Heart left ventricle (tissue), 16 donors: ENCODE results near the gene PSMC5. TPM values are rescaled to one million over a fixed set of nuclear protein-coding genes. Genes with fewer than 3 reads are reported as not detected.

Experiments used
- ATAC-seq, 4 donors: fragments of 200-7000 bp; cut with Tn5 transposase; one replicate each; pipeline ENCODE4 v1.9.1; 2020 to 2022; ENCODE audit warnings: moderate library complexity in 4 of 4, mild to moderate bottlenecking in 3 of 4, moderate number of reproducible peaks in 1 of 4
- DNase-seq, 5 donors: peaks; one replicate each; pipeline ENCODE4 v3.0.0-alpha.2; 2020
- H3K27ac ChIP-seq, 12 donors: fragments of 200-600 bp; sonication (generic) in 4 of 12; one replicate each; pipeline versions ENCODE4 v1.5.0 to v1.8.0; 2016 to 2022; ENCODE audit warnings: mild to moderate bottlenecking in 2 of 12
- H3K27me3 ChIP-seq, 9 donors: fragments of 200-600 bp; sonication (generic) in 2 of 9; one replicate each; pipeline versions ENCODE4 v1.5.1 to v1.8.0; 2016 to 2022; ENCODE audit warnings: mild to moderate bottlenecking in 3 of 9
- H3K36me3 ChIP-seq, 9 donors: fragments of 200-600 bp; sonication (generic) in 2 of 9; one replicate each; pipeline versions ENCODE4 v1.5.0 to v1.8.0; 2018 to 2022; ENCODE audit warnings: mild to moderate bottlenecking in 2 of 9
- H3K4me1 ChIP-seq, 12 donors: fragments of 200-600 bp; sonication (generic) in 4 of 12; one replicate each; pipeline versions ENCODE4 v1.5.0 to v1.8.0; 2016 to 2022; ENCODE audit warnings: mild to moderate bottlenecking in 3 of 12
- H3K4me3 ChIP-seq, 12 donors: fragments of 200-600 bp; sonication (generic) in 4 of 12; one replicate each; pipeline versions ENCODE4 v1.5.0 to v1.8.0; 2017 to 2022; ENCODE audit warnings: mild to moderate bottlenecking in 9 of 12, moderate library complexity in 4 of 12
- H3K9me3 ChIP-seq, 12 donors: fragments of 200-600 bp; sonication (generic) in 4 of 12; one replicate each; pipeline versions ENCODE4 v1.5.0 to v1.8.0; 2016 to 2022; ENCODE audit warnings: mild to moderate bottlenecking in 1 of 12
- CTCF ChIP-seq, 12 donors: fragments of 200-600 bp; sonication (generic) in 4 of 12; IDR thresholded peaks; one replicate each; pipeline versions ENCODE4 v1.5.0 to v1.8.0; 2018 to 2022; ENCODE audit warnings: antibody characterized with exemption in 12 of 12, mild to moderate bottlenecking in 5 of 12
- POLR2A ChIP-seq, 2 donors: fragments of 450-650 bp; IDR thresholded peaks; one replicate each; pipeline ENCODE4 v1.6.1; 2017; ENCODE audit warnings: antibody characterized with exemption in 2 of 2, mild to moderate bottlenecking in 2 of 2, moderate library complexity in 2 of 2
- WGBS, 4 donors: extraction: QIAGEN DNeasy Blood & Tissue Kit in 2 of 4; methylation state at CpG; one replicate each; pipeline versions ENCODE4 v1.1.5 to v1.1.7; 2013 to 2018; 5-methylcytosine and 5-hydroxymethylcytosine counted together
- intact Hi-C, 10 donors: fragments of 100-400 bp; cut with DNase I; formaldehyde crosslinking; loops; one replicate each; pipeline versions ENCODE4 v1.11.1 to v1.14.2; 2022
- polyA plus RNA-seq, 2 donors: library from polyadenylated mRNA; stranded (reverse); fragments of 200-250 nt; gene quantifications; one replicate each; pipeline ENCODE4 v1.2.3, GENCODE V29; 2013
- total RNA-seq, 9 donors: library from RNA; depleted of rRNA in 2 of 9; stranded (reverse); fragments of >200 nt in 2 of 9; fragmentation: NEBNext Ultra II Directional in 3 of 9; extraction: Animal tissue kit (Norgen Biotek cat#: 25700) in 3 of 9; gene quantifications; one replicate each; pipeline versions ENCODE4 v1.1.0 to v1.2.4, GENCODE V29; 2016 to 2023
- donor health status: ischemic (EF 13 %, LVEDD 7.1; RV severe dilation, severe dysfunction).
- donor health status: healthy with polysubstance abuse.
- donor health status: DM: no; HTN: yes; CAD: no.
- donor health status: DM: no; HTN: no; CAD: no.
- donor health status: ischemic (EF 25% LVEDD 6.9; RV normal size, moderate dysfunction).
- donor health status: ischemic (EF 25% LVEDD 5.7; RV mildly dilated, moderate dysfunction).
- donor health status: healthy.
- donor health status: DM: yes; HTN: yes; CAD: no.
- donor health status: ischemic (EF 35%, LVEDD 5.7; RV mildly dilated, moderate dysfunction).
- donor health status: nonischemic (EF 11% LVEDD 7.7; RV severe dilation, severe dysfunction).
- donor health status: DM: yes; HTN: yes; CAD: no.
- donor health status: PGD.
- donor health status: ischemic (EF 29% LVEDD 5.4; RV normal size, mild dysfunction).
- donor health status: nonischemic (EF 23%, LVEDD 6.1; RV moderate dilation, normal function).

Gene PSMC5
- total and polyA plus RNA-seq, 11 donors, result 64.7 to 189 (median 127) TPM

DNA sequence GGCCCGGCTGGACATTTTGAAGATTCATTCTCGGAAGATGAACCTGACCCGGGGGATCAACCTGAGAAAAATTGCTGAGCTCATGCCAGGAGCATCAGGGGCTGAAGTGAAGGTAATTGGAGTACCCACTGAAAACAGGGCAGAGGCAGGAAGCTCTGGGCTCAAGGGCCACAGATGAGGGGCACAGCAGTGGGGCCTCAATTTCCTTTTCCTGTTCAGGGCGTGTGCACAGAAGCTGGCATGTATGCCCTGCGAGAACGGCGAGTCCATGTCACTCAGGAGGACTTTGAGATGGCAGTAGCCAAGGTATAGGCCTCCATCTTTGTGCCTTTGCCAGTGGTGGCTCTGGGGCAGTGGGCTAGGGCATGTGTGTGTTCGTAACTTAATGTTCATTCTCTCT is 4.3 kb downstream of the PSMC5 start:
- no peaks in the 10 kb centered on the region for H3K27me3 ChIP-seq
- WGBS, 4 donors, result 77 to 86% (median 77%) methylated on average over 5 to 8 of the region's 8 CpGs
- TF ChIP-seq POLR2A (IDR thresholded peaks at IDR 0.05) (no peak), CTCF (IDR thresholded peaks at IDR 0.05) (no peak)
- peaks cover 0 to 33% (median 18%) of the 10 kb centered on the region in 12 donors for H3K4me1 ChIP-seq
- peaks cover 0 to 82% (median 75%) of the 10 kb centered on the region in 9 donors for H3K36me3 ChIP-seq
- no peak for DNase-seq
- H3K9me3 ChIP-seq, result no peaks in the 10 kb centered on the region
- intact Hi-C loops, result no loop called here
- H3K27ac ChIP-seq, result no peak overlapping the region
- H3K4me3 ChIP-seq, result no peak overlapping the region
- no peak for ATAC-seq

- 85 to 92% (median 88%) methylated on average over 5 of the region's 5 CpGs for WGBS, 4 donors
These were observed 4.8 kb downstream of the PSMC5 start for GRCh38 chr17:63832014-63832413.

GRCh38 chr17:63832455-63832854 is 5.2 kb downstream of the PSMC5 start:
- Histone ChIP-seq H3K36me3 (peaks cover 0 to 90% (median 84%) of the 10 kb centered on the region in 9 donors), H3K9me3 (no peaks in the 10 kb centered on the region), H3K4me1 (peaks cover 0 to 38% (median 21%) of the 10 kb centered on the region in 12 donors), H3K27ac (no peak overlapping the region), H3K4me3 (no peak overlapping the region), H3K27me3 (no peaks in the 10 kb centered on the region)
- WGBS, 4 donors, result 63 to 86% (median 79%) methylated on average over 2 of the region's 2 CpGs
- TF ChIP-seq CTCF (IDR thresholded peaks at IDR 0.05), result no peak
- no peak for TF ChIP-seq POLR2A (IDR thresholded peaks at IDR 0.05)
- intact Hi-C loops, result no loop called here
- DNase-seq, result no peak
- ATAC-seq, result no peak

More at GRCh38 chr17:63832014-63832413, 4.8 kb downstream of the PSMC5 start:
- no peak for DNase-seq
- Histone ChIP-seq H3K36me3 (peaks cover 0 to 87% (median 80%) of the 10 kb centered on the region in 9 donors), H3K4me3 (no peak overlapping the region), H3K9me3 (no peaks in the 10 kb centered on the region), H3K27ac (no peak overlapping the region), H3K4me1 (peaks cover 0 to 34% (median 18%) of the 10 kb centered on the region in 12 donors), H3K27me3 (no peaks in the 10 kb centered on the region)
- intact Hi-C loops, result no loop called here
- TF ChIP-seq POLR2A (IDR thresholded peaks at IDR 0.05) (no peak), CTCF (IDR thresholded peaks at IDR 0.05) (no peak)
- no peak for ATAC-seq

GRCh38 chr17:63833026-63833740 is 6.0 kb downstream of the PSMC5 start:
- DNase-seq, result no peak
- no peak for TF ChIP-seq CTCF (IDR thresholded peaks at IDR 0.05)
- TF ChIP-seq POLR2A (IDR thresholded peaks at IDR 0.05), result no peak
- Histone ChIP-seq H3K4me3 (no peak overlapping the region), H3K4me1 (peaks cover 3 to 43% (median 23%) of the 10 kb centered on the region in 12 donors), H3K9me3 (no peaks in the 10 kb centered on the region), H3K36me3 (peaks cover 0 to 92% (median 84%) of the 10 kb centered on the region in 9 donors), H3K27me3 (no peaks in the 10 kb centered on the region), H3K27ac (no peak overlapping the region)
- WGBS, 4 donors, result 84 to 88% (median 86%) methylated on average over 13 to 14 of the region's 14 CpGs
- intact Hi-C loops, result no loop called here
- ATAC-seq, result no peak
